ENCODE data around the gene SOBP. TPM values are rescaled to one million over a fixed set of nuclear protein-coding genes. Genes with fewer than 3 reads are reported as not detected.

The SOBP gene
- polyA plus RNA-seq, 1 donor (not counting 4 experiments of a cell fraction or from before 2014, with no cell fraction given) = not detected

- no peak overlapping the region for H3K4me2 ChIP-seq (ENCODE audit: control insufficient read depth, extremely low read depth, insufficient read depth, low read depth, low read length)
- no peak for DNase-seq (ENCODE audit: low read depth, low spot score)
- H4K20me1 ChIP-seq (ENCODE audit: control insufficient read depth, extremely low read depth, insufficient read depth, low read length) = no peaks in the 10 kb centered on the region
- no peak overlapping the region for H3K27ac ChIP-seq (ENCODE audit: control insufficient read depth, insufficient read depth, low read length)
- FAIRE-seq = no peak
- no peak for TF ChIP-seq CTCF (optimal IDR thresholded peaks at IDR 0.05 in 1 of 3, IDR thresholded peaks at IDR 0.05 in 1 of 3, conservative IDR thresholded peaks at IDR 0.05 in 1 of 3; ENCODE audit: extremely low read depth in 1 of 3, insufficient read depth in 2 of 3, low read length in 3 of 3)
- no peak for TF ChIP-seq EZH2 (IDR thresholded peaks at IDR 0.05; ENCODE audit: low read length)
- no peaks in the 10 kb centered on the region for H3K4me1 ChIP-seq (ENCODE audit: control insufficient read depth, extremely low read depth, insufficient read depth, low read length)
- H3K9me1 ChIP-seq (ENCODE audit: control insufficient read depth, extremely low read depth, insufficient read depth, low read length) = no peaks in the 10 kb centered on the region
- H3K9me3 ChIP-seq (ENCODE audit: control insufficient read depth, low read depth, low read length) = no peaks in the 10 kb centered on the region
- dilution Hi-C loops (cut with MboI; ENCODE audit: extremely low pct_ligation_motif_present, low sequenced_read_pairs) = no loop called here
- H3K4me3 ChIP-seq (ENCODE audit: control insufficient read depth in 2 of 3, extremely low read depth in 1 of 3, insufficient read depth in 2 of 3, low read depth in 1 of 3, low read length in 3 of 3) = no peak overlapping the region
- H3K79me2 ChIP-seq (ENCODE audit: control insufficient read depth, insufficient read depth, low read length) = no peaks in the 10 kb centered on the region
- H3K27me3 ChIP-seq (ENCODE audit: control insufficient read depth, extremely low read depth, insufficient read depth, low read length) = peaks cover 7% of the 10 kb centered on the region
- H2AFZ ChIP-seq (ENCODE audit: control insufficient read depth, low read length) = no peak overlapping the region
- H3K36me3 ChIP-seq (ENCODE audit: control insufficient read depth in 2 of 2, extremely low read depth in 1 of 2, insufficient read depth in 2 of 2, low read length in 2 of 2) = no peaks in the 10 kb centered on the region
- H3K9ac ChIP-seq (ENCODE audit: control insufficient read depth, extremely low read depth, insufficient read depth, low read length) = no peak overlapping the region
These were observed 46.5 kb downstream of the SOBP start for GRCh38 chr6:107536180-107536961.

GRCh38 chr6:107537559-107537958 is 47.6 kb downstream of the SOBP start:
- no peak for DNase-seq (ENCODE audit: low read depth, low spot score)
- Histone ChIP-seq H3K27me3 (ENCODE audit: control insufficient read depth, extremely low read depth, insufficient read depth, low read length) (peaks cover 11% of the 10 kb centered on the region), H3K79me2 (ENCODE audit: control insufficient read depth, insufficient read depth, low read length) (no peaks in the 10 kb centered on the region), H3K27ac (ENCODE audit: control insufficient read depth, insufficient read depth, low read length) (no peak overlapping the region), H2AFZ (ENCODE audit: control insufficient read depth, low read length) (no peak overlapping the region), H3K4me2 (ENCODE audit: control insufficient read depth, extremely low read depth, insufficient read depth, low read depth, low read length) (no peak overlapping the region), H3K4me1 (ENCODE audit: control insufficient read depth, extremely low read depth, insufficient read depth, low read length) (no peaks in the 10 kb centered on the region), H3K9me3 (ENCODE audit: control insufficient read depth, low read depth, low read length) (no peaks in the 10 kb centered on the region), H3K36me3 (ENCODE audit: control insufficient read depth in 2 of 2, extremely low read depth in 1 of 2, insufficient read depth in 2 of 2, low read length in 2 of 2) (no peaks in the 10 kb centered on the region), H4K20me1 (ENCODE audit: control insufficient read depth, extremely low read depth, insufficient read depth, low read length) (no peaks in the 10 kb centered on the region), H3K9ac (ENCODE audit: control insufficient read depth, extremely low read depth, insufficient read depth, low read length) (no peak overlapping the region), H3K9me1 (ENCODE audit: control insufficient read depth, extremely low read depth, insufficient read depth, low read length) (no peaks in the 10 kb centered on the region), H3K4me3 (ENCODE audit: control insufficient read depth in 2 of 3, extremely low read depth in 1 of 3, insufficient read depth in 2 of 3, low read depth in 1 of 3, low read length in 3 of 3) (no peak overlapping the region)
- dilution Hi-C loops (cut with MboI; ENCODE audit: extremely low pct_ligation_motif_present, low sequenced_read_pairs) = no loop called here
- TF ChIP-seq EZH2 (IDR thresholded peaks at IDR 0.05; ENCODE audit: low read length) = no peak
- no peak for TF ChIP-seq CTCF (optimal IDR thresholded peaks at IDR 0.05 in 1 of 3, IDR thresholded peaks at IDR 0.05 in 1 of 3, conservative IDR thresholded peaks at IDR 0.05 in 1 of 3; ENCODE audit: extremely low read depth in 1 of 3, insufficient read depth in 2 of 3, low read length in 3 of 3)
- no peak for FAIRE-seq
